NCI-H2196 (cell line): ENCODE data around the gene PRAME.
"Not testable (repeated sequence)": the region's sequence is repeated elsewhere in the genome, so short reads cannot be mapped to it uniquely, and the experiment has no call there.

Source experiments
- DNase-seq: peaks from one replicate; lab custom pipeline; 2025; ENCODE audit not compliant: unreplicated experiment; lab: John Stamatoyannopoulos, UW

Gene PRAME

GRCh38 chr22:22558972-22559603 lies at the start of gene PRAME:
Gene PRAME, minus strand, starts transcription at chr22:22559265. Its CDS starts 2,433 bp downstream, at chr22:22556832.
- peak; percentile 30 for DNase-seq

- DNase-seq, result not testable (repeated sequence)
Measured at GRCh38 chr22:22608022-22608421, 49.0 kb upstream of the PRAME start.

- DNase-seq, result no peak
Measured at GRCh38 chr22:22605074-22605404, 46.0 kb upstream of the PRAME start.

GRCh38 chr22:22604326-22605073 lies 45.4 kb upstream of the PRAME start:
- DNase-seq, result no peak

GRCh38 chr22:22603470-22603947 lies 44.4 kb upstream of the PRAME start:
- DNase-seq, result no peak

GRCh38 chr22:22600531-22601261 lies 41.6 kb upstream of the PRAME start:
- DNase-seq, result no peak

GRCh38 chr22:22599248-22599647 lies 40.2 kb upstream of the PRAME start:
- no peak for DNase-seq

GRCh38 chr22:22598144-22598543 lies 39.1 kb upstream of the PRAME start:
- no peak for DNase-seq

- DNase-seq, result no peak
Measured at GRCh38 chr22:22595001-22595835, 36.2 kb upstream of the PRAME start.

GRCh38 chr22:22593964-22594656 lies 35.0 kb upstream of the PRAME start:
- DNase-seq, result peak; percentile 1

- no peak for DNase-seq
Measured at GRCh38 chr22:22593250-22593649, 34.2 kb upstream of the PRAME start.

- no peak for DNase-seq
Measured at GRCh38 chr22:22591348-22592299, 32.6 kb upstream of the PRAME start.

GRCh38 chr22:22590136-22590891 lies 31.2 kb upstream of the PRAME start:
- DNase-seq, result no peak

- no peak for DNase-seq
Measured at GRCh38 chr22:22588485-22589164, 29.6 kb upstream of the PRAME start.

- DNase-seq, result no peak
Measured at GRCh38 chr22:22587577-22588188, 28.6 kb upstream of the PRAME start.

GRCh38 chr22:22584722-22585121 lies 25.7 kb upstream of the PRAME start:
- DNase-seq, result no peak

GRCh38 chr22:22583030-22583429 lies 24.0 kb upstream of the PRAME start:
- no peak for DNase-seq

- not testable (repeated sequence) for DNase-seq
Measured at GRCh38 chr22:22581524-22581923, 22.5 kb upstream of the PRAME start.
